Suprapubic skin (tissue), 2 donors: Measurements from ENCODE around the gene PNPT1.

Source experiments
- EP300 ChIP-seq: sonication (generic); formaldehyde crosslinking; IDR thresholded peaks from one replicate; pipeline ENCODE4 v1.6.1; 2017; ENCODE audit warnings: antibody characterized with exemption
- POLR2A ChIP-seq, 2 donors: fragments of 450-650 bp; IDR thresholded peaks; one replicate each; pipeline ENCODE4 v1.6.1; 2017; ENCODE audit warnings: antibody characterized with exemption in 2 of 2, mild to moderate bottlenecking in 2 of 2, moderate library complexity in 2 of 2

GRCh38 chr2:55729136-55729685 lies 35.6 kb upstream of the PNPT1 start:
- TF ChIP-seq POLR2A (IDR thresholded peaks at IDR 0.05) = no peak
- no peak for TF ChIP-seq EP300
